Thyroid gland (tissue), 4 donors: ENCODE measurements around the gene CLDN19.

Experiments used
- CTCF ChIP-seq, 6 experiments: fragments of 200-600 bp in 3 of 6; fragments of 450-650 bp in 3 of 6; sonication (generic) in 3 of 6; IDR thresholded peaks; one replicate each; pipeline ENCODE4 v1.5.1; 2016 to 2019; ENCODE audit warnings: antibody characterized with exemption in 6 of 6, mild to moderate bottlenecking in 2 of 6, inconsistent platforms in 1 of 6, moderate library complexity in 1 of 6
- POLR2A ChIP-seq, 2 donors: fragments of 450-650 bp; IDR thresholded peaks; one replicate each; pipeline ENCODE4 v1.6.1; 2017; ENCODE audit warnings: antibody characterized with exemption in 2 of 2, mild to moderate bottlenecking in 2 of 2, moderate library complexity in 1 of 2

- TF ChIP-seq POLR2A (IDR thresholded peaks at IDR 0.05) (no peak), CTCF (IDR thresholded peaks at IDR 0.05) (no peak)
Measured at GRCh38 chr1:42742141-42742540, 2.1 kb upstream of the CLDN19 start.
